Epithelial cell of esophagus (primary cell): ENCODE results near the gene COL26A1.

Experiments used
- DNase-seq: peaks from one replicate; pipeline ENCODE4 v3.0.0; 2010; ENCODE audit warnings: low read depth
- H3K4me3 ChIP-seq: 2 replicates; pipeline ENCODE4 v1.5.1; 2011; ENCODE audit warnings: mild to moderate bottlenecking, low read length, control low read depth
- CTCF ChIP-seq: IDR thresholded peaks from 2 replicates; pipeline ENCODE4 v1.5.1; 2011; ENCODE audit warnings: low read depth, mild to moderate bottlenecking, low read length, control low read depth, inconsistent platforms; ENCODE audit not compliant: insufficient read depth; ENCODE audit errors: missing control alignments

Gene COL26A1

DNA sequence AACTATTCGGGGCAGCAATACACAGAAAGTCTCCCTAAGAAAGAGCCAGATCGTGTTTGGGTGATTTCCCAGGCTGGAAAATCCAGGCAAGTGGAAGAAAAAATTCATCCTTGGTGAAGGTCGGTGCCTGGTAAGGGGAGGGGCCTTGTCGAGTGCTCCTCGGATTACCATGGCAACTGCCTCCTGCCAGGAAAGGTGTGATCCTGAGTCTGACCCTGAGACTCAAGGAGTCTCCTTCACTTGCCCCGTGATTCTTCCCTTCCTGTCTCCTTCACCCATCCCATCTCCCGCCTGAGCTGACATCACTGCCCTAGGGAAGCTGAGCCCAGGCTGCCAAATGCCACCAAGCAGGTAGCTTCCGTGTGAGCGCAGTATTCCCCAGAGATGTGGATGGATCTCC is 154.2 kb downstream of the COL26A1 start:
- no peak for TF ChIP-seq CTCF
- no peak overlapping the region for H3K4me3 ChIP-seq
- DNase-seq: no peak

DNA sequence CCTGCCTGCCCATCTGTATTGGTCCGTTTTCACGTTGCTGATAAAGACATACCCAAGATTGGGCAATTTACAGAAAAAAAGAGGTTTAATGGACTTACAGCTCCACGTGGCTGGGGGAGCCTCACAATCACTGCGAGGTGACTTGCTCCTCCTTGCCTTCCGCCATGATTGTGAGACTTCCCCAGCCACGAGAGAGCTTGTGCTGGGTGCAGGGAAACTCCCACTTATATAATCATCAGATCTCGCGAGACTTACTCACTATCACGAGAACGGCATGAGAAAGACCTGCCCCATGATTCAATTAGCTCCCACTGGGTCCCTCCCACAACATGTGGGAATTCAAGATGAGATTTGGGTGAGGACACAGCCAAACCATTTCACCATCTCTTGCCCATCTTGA is 154.6 kb downstream of the COL26A1 start:
- no peak for DNase-seq
- no peak for TF ChIP-seq CTCF
- H3K4me3 ChIP-seq: no peak overlapping the region

DNA sequence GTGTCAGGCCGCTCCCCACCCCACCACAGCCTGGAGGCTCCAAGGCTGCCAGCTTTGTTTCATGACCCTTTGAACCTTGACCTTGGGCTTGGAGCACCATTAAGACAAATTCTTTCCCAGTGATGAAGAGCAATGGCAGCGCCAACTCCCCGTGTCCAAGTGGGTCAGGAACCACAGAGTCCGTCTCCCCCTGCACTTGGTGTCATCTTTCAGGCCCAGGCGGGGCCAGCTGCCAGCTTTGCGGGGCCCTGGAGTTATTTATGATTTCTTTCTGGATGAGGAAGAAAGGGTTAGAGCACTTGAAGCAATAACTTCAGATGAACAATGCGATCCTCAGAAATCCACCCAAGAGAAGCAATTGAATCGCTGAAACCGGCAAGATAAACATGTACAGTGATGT is 155.7 kb downstream of the COL26A1 start:
- TF ChIP-seq CTCF: no peak
- no peak for DNase-seq
- H3K4me3 ChIP-seq: no peak overlapping the region

DNA sequence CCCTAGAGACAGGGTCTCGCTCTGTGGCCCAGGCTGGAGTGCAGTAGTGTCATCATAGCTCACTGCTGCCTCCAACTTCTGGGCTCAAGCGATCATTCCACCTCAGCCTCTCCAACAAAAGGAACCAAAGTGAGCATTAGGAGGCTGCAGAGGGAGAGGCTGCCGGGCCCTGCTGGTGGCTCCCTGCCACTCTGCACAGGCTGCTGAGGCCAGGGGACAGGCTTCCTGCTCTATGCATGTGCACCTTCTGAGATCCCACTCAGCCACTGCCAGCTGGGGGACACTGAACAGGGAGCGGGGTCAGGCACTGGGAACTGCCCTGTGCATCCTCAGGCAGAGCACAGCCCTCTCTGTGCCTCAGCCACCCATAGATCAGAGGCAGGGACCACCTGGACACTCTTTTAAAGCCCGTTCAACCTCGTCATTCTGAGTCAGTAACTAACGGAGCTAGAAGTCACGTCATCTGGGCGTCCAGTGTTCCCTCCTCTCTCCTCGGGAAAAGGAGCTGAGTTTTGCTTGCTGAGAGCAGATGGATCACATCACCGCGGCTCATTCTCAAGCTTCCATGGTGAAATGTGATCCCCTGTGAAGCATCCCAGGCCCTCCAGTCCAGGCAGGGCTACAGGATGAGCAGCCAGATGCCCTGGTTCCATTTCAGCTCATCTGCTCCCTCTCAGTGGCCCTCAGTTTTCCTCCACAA is 156.8 kb downstream of the COL26A1 start:
- no peak for DNase-seq
- no peak overlapping the region for H3K4me3 ChIP-seq
- no peak for TF ChIP-seq CTCF

DNA sequence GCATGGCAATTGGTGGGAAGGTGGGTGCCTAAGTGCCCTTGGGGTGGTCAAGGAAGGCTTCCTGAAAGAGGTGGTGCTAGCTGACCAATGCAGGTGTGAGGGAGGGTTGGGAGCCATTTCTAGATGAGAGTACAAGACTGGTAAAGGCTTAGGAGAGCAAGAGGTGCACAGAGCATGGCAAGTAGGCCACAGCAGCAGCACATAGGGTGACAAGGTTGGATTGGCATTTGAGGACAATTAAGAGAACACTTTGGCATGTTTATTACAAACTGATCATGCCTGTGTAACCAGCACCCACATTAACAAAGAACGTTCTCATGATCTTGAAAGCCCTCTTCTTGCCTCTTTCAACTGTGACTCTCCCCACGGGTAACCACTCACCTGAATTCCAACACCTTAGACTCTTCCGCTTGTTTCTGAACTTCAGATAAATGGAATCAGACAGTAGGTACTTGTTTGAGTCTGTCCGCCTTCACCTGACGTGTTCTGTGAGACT is 158.8 kb downstream of the COL26A1 start:
- DNase-seq: no peak

DNA sequence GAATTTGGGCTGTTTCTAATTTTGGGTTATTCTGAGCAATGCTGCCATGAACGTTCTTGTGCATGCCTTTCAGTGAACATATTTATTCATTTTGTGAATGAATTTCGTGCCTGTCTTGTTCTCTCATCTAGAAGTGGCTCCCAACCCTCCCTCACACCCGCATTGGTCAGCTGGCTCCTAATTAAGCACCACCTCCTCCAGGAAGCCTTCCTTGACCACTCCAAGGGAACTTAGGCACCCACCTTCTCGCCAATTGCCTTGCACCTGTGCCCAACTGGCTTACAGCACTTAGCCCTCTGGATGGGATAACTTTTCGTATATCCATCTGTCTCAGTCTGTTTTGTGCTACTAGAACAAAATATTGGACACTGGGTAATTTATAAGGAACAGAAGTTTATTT is 159.3 kb downstream of the COL26A1 start:
- TF ChIP-seq CTCF: no peak
- no peak overlapping the region for H3K4me3 ChIP-seq
- DNase-seq: no peak

More for the DNA sequence above, 158.8 kb downstream of the COL26A1 start:
- H3K4me3 ChIP-seq: no peak overlapping the region
- no peak for TF ChIP-seq CTCF
